GM19438 (cell line): ENCODE data around the gene ETFB.
A peak's percentile ranks its signal among the peaks of the same experiment; 100 is the strongest.

Experiments
- ATAC-seq: cut with Tn5 transposase; IDR thresholded peaks from one replicate; pipeline ENCODE4 v1.9.1; 2021; ENCODE audit warnings: low read depth; ENCODE audit not compliant: unreplicated experiment

ETFB gene

DNA sequence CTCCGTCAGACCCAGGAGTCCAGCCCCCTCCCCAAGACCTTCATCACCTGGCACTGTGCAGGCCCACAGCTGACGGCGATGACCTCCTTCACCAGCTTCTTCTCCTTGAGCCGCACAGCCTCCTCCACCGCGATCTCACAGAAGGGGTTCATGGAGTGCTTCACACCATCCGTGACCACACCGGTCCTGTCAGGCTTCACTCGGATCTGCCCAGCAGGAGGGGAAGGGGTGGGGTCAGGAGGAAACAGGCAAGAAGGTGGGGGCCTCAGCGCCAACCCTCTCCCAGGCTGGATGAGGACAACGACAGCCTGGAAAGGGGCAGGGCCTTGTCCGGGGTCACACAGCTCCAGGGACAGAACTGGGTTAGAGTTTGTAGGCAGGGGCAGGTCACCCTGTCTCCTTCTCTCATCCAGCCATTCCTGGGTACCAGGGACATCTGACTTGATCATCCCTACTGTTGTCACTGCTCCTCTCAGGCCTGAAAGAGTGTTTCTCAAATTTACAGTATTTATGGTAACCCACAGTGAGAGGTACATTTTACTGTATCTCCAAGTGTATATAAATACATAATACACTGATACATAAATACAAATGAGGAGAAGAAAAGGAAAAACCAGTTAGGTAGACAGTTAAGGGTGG is 12.0 kb downstream of the ETFB start:
- ATAC-seq: no peak

DNA sequence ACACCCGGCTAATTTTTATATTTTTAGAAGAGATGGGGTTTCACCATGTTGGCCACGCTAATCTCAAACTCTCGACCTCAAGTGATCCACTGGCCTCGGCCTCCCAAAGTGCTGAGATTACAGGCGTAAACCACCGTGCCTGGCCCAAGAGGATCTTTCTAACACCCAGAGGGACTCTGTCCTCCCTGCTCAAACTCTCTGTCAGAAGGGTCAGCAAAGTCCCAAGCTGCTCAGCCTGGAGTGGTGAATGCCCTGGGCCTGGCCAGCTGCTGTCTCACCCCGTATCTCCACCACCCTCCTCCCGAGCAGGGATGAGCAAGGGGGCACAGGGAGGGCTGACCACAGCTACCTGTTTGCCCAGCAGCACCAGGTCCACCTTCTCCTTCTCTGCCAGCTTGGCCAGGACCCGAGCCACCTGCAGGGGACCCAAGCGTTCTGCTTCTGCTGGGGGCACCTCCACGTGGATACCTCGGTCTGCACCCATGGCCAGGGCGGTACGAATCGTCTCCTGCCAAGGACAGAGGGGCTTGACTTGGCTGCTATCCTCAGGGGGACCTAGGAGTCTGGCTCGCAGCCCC is 13.3 kb downstream of the ETFB start:
- no peak for ATAC-seq

- ATAC-seq: no peak
Observed at GRCh38 chr19:51351266-51351990, 14.8 kb downstream of the ETFB start.

GRCh38 chr19:51347209-51347928 is 18.8 kb downstream of the ETFB start:
- ATAC-seq: no peak

DNA sequence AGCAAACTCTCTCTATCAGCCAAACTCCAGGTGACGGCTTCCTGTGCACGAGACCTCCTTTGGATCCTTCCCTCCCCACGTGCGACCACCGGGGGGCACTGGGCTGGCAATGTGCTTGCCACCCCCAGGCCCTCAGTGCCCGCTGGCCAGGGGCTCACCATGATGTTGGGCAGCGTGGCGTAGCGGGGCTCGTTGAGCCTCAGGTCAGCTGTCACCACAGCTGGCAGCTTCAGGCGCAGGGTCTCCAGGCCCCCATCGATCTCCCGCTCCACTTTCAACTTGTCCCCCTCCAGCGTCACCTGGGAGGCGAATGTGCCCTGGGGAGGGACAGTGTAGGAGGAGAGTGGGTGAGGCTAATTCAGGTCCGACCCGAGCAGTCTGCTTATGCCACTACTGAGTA is 19.4 kb downstream of the ETFB start:
- ATAC-seq: no peak

DNA sequence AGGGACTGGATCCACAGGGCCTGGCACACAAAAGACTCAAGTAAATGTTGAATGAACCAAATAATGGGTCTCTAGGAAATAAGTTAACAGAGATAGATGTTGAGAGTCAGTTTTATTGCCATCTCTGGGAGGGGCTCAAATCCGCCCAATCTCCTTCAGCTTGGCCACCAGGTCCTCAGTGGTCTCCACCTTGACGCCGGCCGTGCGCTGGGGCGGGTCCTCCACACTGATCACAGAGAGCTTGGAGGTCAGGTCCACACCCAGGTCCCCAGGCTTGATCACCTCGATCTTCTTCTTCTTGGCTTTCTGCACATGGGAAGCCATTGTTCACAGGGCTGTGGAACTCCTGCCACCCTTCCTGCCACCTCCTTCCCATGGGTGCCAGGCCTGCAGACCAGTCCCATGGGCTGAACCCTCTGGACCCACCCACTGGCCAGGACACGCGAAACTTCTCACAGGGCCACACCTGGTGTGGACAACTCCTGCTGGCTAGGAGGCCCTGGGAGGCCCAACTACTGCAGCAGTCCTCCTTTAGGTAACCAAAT is 21.0 kb downstream of the ETFB start:
- ATAC-seq: no peak

GRCh38 chr19:51342631-51343569 is 23.3 kb downstream of the ETFB start:
- no peak for ATAC-seq

DNA sequence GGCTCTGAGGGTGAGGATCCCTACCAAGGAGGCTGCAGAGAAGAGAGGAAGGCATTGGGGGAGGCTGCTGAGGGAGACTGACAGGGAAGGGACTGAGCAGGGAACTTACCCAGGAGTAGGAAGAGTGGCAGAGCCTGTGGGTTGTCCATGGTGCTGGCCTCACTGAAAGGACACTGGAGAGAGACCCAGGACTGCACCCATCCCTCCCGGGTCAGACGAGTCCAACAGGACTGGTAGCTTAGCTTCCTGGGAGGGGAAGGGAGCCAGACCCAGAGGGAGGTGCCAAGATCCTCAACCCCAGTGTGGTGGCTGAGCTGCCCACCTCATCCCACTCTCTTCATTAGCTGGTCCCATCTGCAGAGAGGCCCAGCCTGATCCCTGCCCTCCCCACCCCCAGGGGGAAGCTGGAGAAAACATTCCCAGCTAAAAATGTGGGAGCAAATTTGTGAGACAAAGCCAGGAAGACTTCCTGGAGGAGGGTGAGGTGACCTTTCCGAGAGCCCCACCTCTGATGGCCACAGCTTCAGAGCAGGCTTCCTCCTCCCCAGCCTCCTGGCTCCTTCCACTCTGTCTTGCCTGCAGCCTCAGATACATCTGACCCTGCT is 24.1 kb downstream of the ETFB start, which contains the start of gene VSIG10L:
Gene VSIG10L, minus strand, starts transcription at position 164 of the 605 bp plus-strand sequence. Its CDS starts 15 bp downstream, at position 149.
- no peak for ATAC-seq

- no peak for ATAC-seq
Observed at GRCh38 chr19:51341066-51341465, 25.1 kb downstream of the ETFB start.

DNA sequence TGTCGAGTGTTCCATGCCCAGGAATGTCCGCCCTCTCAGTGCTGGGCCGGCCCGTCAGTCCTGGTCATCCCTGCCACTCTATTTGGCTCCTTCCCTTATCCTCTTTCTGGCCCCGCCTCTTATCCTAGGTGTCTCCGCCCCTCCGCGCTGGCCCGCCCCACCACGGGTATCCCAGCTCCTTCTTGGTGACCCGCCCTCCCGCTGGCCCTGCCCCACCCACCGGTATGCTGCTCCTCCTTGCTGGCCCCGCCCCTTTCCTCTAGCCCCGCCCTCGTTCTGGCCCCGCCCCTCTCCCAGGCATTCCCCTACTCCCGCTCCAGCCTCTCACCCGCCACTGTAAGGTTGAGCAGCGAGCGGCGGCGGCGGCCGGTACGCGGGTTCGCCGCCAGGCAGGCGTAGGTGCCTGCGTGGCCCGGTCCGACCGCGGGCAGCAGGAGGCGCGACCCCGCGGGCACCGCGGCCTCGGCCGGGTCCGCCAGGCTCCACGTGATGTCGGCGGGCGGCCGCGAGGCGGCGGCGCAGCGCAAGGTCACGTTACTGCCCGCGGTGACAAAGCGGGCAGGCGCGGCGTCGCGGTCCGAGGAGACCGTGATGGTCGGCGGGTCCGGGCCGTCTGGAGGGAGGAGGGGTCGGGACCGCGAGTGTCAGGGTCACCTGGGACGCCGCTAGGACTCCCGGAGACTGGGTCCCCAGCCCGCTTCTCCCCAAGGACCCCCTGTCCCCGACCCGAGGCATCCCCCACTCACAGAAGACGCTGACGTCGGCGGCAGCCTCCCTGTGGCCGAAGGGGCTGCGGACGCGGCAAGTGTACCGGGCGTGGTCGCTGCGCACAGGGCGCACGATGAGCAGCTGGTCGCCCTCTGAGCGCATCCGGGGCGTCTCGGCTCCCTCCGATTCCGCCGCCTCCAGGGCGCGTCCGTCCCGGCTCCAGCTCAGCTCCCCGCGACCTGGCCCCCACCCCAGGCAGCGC is 26.2 kb downstream of the ETFB start:
- peak; percentile 59 for ATAC-seq

DNA sequence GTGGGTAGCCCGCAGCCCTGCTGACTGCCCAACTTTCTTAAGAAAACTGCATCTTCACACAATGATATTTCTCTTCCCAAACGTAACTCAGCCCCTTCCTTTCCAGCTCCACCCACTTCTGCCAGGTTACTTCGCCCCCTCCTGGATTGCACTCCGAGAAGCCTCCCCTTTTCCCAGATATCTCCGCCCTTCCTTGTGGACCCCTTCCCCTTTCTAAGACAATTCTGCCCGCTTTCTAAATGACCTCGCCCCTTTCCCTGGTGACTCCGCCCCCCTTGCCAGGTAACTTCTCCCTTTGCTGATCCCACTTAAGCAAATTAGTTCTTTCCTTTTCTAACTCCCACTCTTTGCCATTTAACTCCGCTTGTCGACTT is 26.9 kb downstream of the ETFB start:
- peak; percentile 6 for ATAC-seq

GRCh38 chr19:51338563-51339312 is 27.4 kb downstream of the ETFB start:
- peak; percentile 42 for ATAC-seq

- no peak for ATAC-seq
Observed at GRCh38 chr19:51337861-51338562, 28.2 kb downstream of the ETFB start.

- ATAC-seq: no peak
Observed at GRCh38 chr19:51337141-51337860, 28.9 kb downstream of the ETFB start.

GRCh38 chr19:51333836-51334460 is 32.2 kb downstream of the ETFB start:
- no peak for ATAC-seq

- no peak for ATAC-seq
Observed at GRCh38 chr19:51331716-51332115, 34.5 kb downstream of the ETFB start.
